ENCODE results near the gene SLC22A7.
A peak's percentile ranks its signal among the peaks of the same experiment; 100 is the strongest.

Gene SLC22A7

DNA sequence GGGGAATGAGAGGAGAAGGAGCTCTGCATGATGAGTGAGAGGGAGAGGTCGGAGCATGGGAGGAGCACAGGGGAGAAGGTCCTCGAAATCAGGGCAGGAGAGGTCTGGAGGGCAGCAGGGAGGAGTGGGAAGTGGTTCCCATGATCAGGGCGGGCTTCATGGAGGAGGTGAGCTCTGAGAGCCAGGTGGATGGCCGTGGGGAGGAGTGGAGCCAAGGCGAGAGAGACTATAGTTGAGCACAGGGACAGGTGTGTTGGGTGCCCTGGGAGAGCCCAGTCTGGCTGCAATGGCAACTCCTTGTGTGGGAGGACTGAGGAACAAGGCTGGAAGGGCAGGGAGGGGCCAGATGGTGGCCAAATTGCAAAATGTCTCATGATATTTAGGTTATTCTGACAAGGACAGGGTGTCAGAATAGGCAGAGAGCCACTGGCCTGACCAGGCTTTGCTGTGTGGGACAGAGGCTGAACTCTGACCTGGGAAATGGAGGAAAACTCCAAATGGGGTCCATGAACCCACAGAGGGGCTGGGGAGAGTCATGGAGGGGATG is 33.4 kb upstream of the SLC22A7 start:
- no peak overlapping the region for H3K4me3 ChIP-seq (ENCODE audit: low read length)
- no peak for DNase-seq (ENCODE audit: low read depth, low spot score)

DNA sequence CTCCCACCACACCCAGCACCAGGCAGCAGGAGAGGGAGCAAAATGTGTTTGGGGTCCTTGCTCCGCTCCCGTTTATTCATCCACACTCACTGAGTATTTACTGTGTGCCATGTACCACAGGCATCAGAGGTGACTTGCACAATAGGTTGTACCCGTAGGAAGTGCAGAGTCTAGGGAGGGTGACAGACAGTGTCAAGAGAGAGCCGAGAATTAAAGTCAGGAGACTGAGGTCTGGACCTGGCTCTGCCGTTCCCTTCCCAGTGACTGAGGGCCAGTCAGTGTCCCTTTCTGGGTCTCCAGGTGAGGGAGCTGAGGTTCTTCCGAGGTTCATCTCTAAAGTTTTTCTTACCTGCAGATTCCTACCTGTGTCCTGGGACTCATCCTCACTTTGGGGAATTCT is 32.5 kb upstream of the SLC22A7 start:
- H3K4me3 ChIP-seq (ENCODE audit: low read length) = no peak overlapping the region
- DNase-seq (ENCODE audit: low read depth, low spot score) = no peak

DNA sequence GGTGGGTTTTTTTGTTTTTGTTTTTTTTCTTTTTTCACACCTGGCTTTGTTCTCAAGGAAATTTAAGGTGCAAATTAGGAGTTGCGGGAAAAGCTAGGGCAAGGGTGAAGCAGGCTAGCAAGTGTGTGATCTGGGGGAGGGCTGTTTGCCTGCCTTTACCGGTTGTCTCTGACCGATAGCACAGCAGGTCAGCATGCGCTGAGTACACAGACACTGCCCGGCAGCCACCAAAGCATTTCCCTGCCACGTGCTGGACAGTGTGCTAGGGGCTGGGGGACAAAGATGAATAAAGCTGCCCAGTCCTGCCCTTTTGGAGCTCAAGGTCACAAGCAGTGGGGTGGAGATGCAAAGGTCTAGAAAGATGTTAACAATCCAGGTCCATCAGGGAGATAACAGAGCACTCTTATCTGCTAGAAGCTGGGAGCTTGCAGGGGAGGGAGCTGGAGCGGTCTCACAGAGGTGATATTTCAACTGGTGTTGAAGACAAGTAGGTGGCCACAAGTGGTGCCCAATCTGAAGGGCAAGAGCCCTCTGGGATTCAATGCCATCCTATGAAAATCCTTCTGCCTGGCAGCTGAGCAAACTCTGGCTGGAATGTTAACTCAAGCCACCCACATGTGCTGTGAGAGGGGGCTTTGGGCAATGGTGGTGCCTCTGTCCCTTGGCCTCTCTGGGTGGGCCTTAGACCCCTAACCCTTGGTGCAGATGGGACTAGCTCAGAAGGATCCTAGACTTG is 30.3 kb upstream of the SLC22A7 start:
- DNase-seq (ENCODE audit: low read depth, low spot score) = no peak
- H3K4me3 ChIP-seq (ENCODE audit: low read length) = no peak overlapping the region

DNA sequence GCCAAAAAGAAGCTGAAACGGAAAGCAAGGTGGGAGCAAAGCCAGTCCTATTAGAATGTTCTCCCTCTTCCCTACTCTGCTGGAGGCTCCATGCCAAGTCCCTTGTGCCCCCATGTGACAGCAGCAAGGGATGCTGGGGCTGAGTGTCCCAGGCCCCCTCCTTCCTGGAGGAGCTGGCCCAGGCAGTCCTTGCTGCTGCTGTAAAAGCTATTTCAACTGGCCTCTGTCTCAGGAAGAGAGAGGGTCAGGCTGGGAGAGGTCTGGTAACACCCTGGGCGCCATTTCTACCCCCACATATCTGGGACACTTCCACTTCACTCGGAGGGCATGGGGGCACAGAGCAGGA is 29.7 kb upstream of the SLC22A7 start:
- H3K4me3 ChIP-seq (ENCODE audit: low read length) = no peak overlapping the region
- no peak for DNase-seq (ENCODE audit: low read depth, low spot score)

DNA sequence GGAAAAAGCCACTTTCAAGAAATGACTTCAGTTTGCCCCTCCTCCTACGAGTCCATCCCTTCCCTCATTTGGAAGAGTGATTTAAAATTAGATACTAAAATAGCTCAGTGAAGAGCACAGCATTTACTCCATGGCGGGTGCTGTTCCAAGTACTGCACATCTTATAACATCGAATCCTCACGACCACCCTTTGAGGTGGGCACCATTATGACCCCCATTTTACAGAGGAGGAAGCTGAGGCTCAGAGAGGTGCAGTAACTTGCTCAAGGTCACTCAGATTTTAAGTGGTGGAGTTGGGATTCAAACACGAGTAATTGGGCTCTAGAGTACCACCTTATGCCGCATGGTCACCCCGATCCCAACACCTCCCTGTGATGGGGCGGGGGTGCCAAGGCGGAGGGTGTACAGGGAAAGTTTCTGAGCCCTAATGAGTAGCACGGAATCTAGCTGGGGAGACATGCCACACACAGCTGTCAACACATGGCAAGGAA is 29.2 kb upstream of the SLC22A7 start:
- no peak for DNase-seq (ENCODE audit: low read depth, low spot score)
- H3K4me3 ChIP-seq (ENCODE audit: low read length) = no peak overlapping the region

DNA sequence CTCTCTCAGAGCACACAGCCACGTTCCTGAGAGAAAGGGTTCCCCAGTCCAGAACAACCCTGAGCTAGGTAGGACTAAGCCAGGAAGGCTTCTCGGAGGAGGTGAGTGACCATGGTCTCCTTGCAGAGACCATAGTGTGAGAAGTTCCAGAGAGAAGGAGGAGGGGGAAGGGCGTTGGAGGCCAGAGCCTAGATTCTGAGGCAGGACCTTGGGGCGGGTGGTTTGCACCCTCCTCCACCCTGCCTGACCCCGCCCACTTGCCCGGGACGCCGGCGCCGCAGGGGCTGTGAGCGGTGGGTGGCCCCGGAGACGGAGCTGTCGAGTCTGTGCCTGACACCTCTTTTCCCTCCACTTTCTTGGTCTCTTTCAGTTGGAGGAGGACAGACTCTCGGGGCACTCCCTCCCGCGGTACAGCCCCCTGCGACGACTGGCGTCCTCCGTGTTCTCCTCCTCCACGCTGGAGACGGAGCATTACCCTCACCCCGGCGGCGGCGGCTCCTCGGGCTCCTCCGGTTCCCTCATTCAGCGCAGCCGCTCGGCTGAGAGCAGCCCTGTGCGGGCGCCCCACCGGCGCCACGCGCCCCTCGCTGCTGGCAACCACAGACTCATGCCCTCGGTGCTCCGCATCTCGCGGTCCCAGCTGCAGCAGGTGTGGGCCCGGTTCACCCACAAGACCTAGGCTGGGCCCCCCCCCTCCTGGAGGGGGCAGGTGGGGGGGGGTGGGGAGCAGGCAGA is 28.6 kb upstream of the SLC22A7 start:
- peak overlapping the region; percentile 42 for H3K4me3 ChIP-seq (ENCODE audit: low read length)
- DNase-seq (ENCODE audit: low read depth, low spot score) = peak; percentile 36

DNA sequence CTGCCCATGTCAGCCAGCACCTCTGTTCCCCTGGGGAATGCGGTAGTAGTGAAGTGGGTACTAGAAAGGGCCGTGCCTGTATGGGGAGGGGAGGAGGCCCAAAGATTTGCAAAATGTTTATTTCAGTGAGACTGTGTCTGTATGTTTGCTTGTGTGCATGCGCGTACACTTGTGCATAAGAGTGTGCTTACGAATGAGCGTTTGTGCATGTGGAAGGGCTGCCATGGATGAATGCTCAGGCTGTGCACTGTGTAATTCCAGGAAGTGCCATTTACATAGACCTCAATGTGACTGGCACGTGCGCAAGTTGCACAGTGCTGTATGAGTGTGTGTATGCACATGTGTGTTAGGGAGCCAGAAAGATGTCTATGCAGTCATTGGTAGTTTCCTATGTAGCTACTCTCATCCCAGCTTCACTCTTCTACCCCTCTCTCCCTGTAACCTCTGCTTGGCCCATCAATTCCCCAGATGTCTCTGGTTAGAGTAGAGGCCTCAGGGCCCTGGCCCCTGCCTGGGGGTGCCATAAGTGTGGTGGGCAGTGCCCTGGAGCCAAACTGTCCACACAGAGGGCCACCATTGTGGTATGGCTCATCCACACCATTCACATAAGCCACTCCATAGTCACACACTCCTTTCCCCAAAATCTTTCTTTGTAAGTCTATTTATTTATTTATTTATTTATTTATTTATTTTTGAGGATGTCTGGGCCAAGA is 26.8 kb upstream of the SLC22A7 start:
- DNase-seq (ENCODE audit: low read depth, low spot score) = no peak
- no peak overlapping the region for H3K4me3 ChIP-seq (ENCODE audit: low read length)

DNA sequence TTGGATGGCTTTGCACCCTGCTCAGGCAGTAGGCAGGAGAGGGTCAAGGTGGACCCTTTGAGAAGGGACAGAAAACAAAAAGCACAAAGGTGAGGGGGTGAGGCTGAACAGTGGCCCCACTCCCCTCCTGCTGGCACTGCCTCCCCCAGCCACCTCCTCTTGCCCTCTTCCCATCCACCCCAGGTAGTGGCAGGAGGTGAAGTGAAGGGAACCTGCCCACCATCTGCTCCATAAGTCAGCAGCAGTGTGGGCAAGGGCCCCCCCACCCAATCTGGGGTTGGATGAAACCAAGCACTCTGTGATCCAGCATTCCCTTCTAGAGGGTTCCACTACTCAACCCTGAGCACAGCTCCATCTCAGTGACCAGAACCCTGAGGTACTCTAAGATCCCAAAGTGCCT is 26.1 kb upstream of the SLC22A7 start:
- no peak overlapping the region for H3K4me3 ChIP-seq (ENCODE audit: low read length)
- no peak for DNase-seq (ENCODE audit: low read depth, low spot score)

DNA sequence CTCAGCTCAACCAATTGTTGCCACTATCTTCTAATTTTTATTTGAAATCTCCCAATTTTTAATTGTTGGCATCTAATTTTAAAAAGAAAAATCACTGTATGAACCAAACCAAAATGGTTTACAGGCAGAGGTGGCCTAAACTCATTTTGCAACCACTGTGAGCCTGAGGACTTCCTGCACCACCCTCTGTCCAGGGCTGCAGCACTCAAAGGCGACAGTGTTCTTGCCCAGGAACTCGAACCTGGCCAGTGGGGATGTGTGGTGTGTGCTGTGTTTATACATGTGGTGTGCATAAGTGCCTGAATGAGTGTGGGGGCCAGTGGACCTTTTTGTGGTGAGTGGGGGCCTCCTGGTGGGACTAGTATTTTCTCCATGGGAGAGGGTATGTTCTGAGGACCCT is 24.4 kb upstream of the SLC22A7 start:
- H3K4me3 ChIP-seq (ENCODE audit: low read length) = no peak overlapping the region
- DNase-seq (ENCODE audit: low read depth, low spot score) = no peak

DNA sequence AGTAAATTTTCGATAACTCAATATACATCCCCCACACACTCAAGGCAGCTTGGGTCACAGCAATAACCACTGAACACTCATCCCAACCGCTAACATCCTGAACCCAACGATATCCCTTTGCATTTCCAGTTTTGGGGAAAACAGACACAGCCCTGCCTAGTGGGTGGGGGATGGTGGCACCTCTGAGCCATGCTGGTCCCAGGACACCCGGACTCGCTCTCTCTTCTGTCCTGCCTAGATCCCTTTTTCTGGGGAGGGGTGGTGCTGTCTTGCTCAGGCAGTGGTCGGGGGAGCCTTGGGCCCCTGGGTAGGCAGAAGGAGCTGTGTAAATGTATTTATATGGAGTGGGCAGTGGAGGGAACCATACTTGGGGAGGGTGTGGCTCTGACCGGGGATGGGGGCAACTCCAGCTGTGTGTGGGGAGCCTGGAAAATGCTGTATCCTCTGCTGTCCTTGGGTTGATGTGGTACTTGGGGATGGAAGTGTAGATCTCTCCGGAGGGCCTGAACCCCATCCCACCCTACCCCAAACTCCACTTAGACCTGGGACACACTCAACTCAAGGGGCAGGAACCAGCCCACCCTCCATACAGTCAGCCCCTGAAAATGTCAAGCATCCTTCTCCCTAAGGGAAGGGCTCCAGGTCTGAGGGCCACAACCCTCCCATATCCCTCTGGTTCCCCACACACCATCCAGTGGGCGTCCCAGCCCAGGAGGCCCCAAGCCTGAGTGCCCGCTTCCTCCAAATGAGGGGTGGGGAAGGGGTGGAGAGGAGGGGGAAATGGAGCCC is 23.7 kb upstream of the SLC22A7 start:
- DNase-seq (ENCODE audit: low read depth, low spot score) = no peak
- no peak overlapping the region for H3K4me3 ChIP-seq (ENCODE audit: low read length)

DNA sequence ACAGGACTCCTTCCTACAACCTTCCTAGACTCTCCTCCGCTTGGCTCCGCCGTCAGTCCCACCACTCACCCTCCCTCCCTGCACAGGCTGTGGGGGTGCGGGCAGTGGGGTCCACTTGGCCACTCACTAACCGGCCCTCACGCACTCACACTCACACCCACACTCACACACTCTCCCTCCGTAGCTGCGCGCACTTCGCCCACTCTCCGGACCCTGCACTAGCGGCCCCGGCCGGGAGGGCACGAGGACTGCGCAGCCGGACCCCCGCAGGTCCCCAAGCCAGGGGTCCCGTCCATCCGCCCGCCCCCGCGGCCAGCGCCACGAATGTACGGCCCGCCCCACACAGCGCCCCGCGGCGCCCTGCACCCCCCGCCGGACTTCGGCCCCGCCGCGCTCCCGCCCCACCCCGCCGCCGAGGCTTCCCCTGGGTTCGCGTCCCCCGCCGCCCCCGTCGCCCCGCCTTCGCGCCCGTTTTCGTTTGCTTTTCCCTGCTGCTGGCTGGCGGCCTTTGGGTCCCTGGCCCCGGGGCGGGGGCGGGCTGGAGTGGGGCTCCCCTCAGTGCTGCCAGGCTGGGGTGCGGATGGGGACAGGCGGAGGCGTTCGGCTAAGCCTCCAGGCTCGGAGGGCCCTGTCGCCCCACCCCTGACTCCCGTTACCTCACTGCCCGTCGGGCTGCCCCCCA is 23.0 kb upstream of the SLC22A7 start:
- no peak for DNase-seq (ENCODE audit: low read depth, low spot score)
- H3K4me3 ChIP-seq (ENCODE audit: low read length) = no peak overlapping the region

DNA sequence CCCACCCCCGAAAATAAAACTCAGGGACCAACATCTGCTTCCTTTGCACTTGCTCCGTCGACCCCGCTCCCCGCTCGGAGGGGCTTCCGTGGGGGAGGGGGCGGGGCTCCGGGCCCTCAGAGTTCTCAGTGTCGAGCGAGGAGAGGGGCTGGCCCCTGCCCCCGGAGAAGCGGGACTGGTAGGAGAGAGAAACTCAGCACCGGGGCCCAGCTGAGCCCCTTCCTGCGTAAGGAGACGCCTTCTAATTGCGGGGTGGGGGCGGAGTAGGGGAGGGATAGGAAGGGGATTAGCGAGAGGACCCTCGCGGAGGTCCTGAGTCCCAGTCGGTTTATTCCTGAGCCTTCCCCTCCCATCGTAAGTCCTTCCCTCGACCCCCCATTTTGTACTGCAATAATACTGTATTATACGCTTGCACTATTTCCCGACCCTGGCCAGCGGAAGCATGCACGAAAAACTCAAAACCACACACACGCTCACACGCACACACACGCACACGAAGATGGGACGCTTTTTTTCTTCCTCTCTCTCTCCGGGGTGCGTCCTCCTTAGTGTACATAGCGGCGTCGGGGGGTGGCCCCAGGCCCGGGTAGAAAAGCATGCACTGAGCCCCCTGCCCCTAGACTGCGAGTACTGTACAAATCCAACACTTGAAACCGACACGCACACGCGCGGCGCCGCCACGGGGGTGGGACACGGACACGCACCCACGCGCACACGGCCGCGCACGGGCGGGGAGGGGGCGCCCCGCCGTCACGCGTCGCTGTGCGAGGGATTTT is 22.1 kb upstream of the SLC22A7 start:
- no peak for DNase-seq (ENCODE audit: low read depth, low spot score)
- no peak overlapping the region for H3K4me3 ChIP-seq (ENCODE audit: low read length)

DNA sequence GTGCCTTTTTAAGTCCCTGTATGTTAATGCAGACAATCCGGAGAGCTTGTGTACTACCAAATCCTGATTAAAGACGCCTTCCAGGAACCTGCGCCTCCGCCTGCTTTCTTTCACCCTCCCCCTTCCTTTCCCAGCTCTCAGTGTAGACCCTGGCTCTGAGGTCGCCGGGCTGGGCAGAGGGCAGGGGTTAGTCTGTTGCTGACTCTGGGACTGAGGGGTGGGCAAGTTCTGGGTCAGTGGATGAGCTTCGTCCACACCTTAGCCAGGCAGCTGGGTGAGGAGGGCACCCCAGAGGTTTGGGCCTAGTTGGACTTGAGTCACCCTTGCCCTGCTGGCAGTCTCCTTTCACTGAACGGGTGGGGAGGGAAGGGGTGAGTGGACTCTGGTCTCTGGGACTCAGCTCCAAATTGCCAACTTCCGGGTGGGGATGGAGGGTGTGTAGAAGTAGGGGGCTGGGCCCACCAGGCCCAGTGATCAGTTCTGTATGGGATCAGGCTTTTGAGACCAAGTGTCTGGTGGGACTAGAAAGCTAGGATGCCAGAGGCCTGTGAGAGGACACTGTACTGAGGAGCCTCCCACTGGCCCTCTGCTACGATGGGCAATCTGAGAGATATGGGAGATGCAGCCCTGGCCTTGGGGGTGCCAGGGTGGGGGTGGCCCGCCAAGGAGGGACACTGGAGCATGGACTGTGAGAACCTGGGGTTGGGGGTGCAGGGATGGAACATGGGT is 21.3 kb upstream of the SLC22A7 start:
- H3K4me3 ChIP-seq (ENCODE audit: low read length) = no peak overlapping the region
- DNase-seq (ENCODE audit: low read depth, low spot score) = no peak

DNA sequence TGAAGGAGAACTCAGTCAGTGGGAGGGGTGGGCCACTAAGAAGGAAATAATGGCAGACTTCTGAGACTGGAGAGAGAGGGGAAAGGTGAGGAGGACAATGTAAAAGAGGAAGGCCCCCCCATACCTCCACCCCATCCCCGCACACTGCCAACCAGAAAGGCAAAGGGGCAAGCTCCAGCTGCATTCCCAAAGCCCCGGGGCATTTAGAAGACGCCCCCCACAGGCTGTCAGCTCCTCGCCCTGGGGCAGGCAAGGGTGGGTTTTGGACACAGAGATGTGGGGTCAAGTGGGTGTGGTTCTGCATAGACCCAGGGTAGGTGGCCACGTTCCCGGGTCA is 20.8 kb upstream of the SLC22A7 start:
- DNase-seq (ENCODE audit: low read depth, low spot score) = no peak
- no peak overlapping the region for H3K4me3 ChIP-seq (ENCODE audit: low read length)

DNA sequence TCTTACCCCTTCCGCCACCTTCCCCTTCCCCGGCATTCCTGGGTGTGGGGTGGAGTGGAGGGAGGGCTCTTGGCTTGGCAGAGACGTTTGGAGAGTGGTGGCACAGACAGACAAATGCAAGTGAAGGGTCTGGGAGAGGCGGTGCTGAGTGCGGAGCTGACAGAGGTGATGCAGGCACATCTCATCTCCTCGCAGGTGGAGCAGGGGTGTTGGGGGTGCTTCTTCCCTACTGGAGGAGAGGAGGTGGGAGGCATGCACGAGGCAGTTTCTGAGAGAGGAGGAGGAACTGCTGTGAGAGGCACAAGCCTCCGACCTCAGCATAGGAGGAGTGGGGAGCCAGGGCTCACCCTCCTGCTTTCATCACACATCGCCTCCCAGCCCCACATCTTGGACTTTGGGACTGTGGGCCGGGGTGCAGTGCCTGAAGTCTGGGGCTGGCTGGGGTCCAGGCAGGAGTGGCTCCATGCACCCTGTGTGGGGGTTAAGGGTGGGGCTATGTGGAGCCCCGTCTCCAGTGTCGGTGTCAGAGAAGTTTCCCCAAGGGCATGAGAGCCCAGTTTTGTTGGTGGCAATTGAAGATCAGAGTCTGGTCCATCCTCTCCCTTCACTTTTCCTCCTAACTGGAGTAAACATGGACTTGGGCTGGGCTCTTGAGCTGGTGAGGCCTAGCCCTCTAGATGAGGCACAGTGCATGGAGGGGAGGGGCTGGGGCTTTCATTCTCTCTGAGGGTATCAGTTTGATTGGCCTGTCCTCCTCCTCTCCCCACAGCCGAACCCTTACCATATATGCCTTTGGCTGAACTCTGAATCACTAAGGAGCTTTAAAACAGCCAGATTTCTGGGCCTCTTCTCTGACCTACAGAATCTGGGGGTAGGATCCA is 20.2 kb upstream of the SLC22A7 start:
- no peak overlapping the region for H3K4me3 ChIP-seq (ENCODE audit: low read length)
- no peak for DNase-seq (ENCODE audit: low read depth, low spot score)

DNA sequence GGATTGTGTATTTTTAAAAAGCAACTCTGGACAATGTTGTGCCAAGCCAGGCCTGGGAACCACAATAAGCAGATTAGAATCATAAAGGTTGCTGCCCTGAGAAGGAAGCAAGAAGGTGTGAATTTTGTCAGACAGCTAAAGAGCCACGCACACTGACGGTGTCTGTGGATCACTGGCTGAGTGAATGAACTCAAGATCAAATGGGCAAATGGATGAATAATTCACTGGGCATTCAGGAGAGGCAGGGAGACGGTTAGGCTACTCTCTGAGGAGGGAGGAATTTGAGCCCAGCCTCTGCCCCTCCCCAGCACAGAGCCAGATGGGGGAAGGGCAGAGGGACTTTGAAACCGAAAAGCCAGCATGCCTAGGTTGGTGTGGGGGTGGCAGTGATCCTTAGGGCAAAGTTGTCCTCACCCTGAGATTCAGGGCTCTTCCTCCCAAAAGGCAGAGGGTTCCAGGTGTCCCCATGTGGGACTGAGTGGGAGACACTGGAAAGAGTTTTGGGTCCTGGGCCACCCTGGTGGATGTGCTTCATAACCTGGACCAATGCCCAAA is 19.5 kb upstream of the SLC22A7 start:
- no peak overlapping the region for H3K4me3 ChIP-seq (ENCODE audit: low read length)
- no peak for DNase-seq (ENCODE audit: low read depth, low spot score)
